MM.1S (cell line): ENCODE measurements around the gene LRRC15.

ENCODE experiments used
- DNase-seq: peaks from one replicate; pipeline ENCODE4 v3.0.0-alpha.2; 2015
- H2AFZ ChIP-seq: fragments of 300-600 bp; sonication (generic); 2 replicates; pipeline ENCODE4 v1.6.0; 2016; ENCODE audit warnings: antibody characterized with exemption, low read length
- H3F3A ChIP-seq: fragments of 300-600 bp; sonication (generic); 2 replicates; pipeline ENCODE4 v1.6.1; 2016; ENCODE audit warnings: mild to moderate bottlenecking, antibody characterized with exemption, low read length, moderate library complexity, mixed read lengths; ENCODE audit not compliant: insufficient read depth
- H3K27ac ChIP-seq: fragments of 300-600 bp; sonication (generic); 2 replicates; pipeline ENCODE4 v1.5.1; 2016; ENCODE audit warnings: mild to moderate bottlenecking, low read length
- H3K27me3 ChIP-seq: fragments of 300-600 bp; sonication (generic); replicated peaks from 2 replicates; pipeline ENCODE4 v1.6.0; 2016; ENCODE audit warnings: low read length; ENCODE audit not compliant: insufficient read depth
- H3K36me3 ChIP-seq: fragments of 300-600 bp; sonication (generic); replicated peaks from 2 replicates; pipeline ENCODE4 v1.6.1; 2016; ENCODE audit warnings: mild to moderate bottlenecking, low read length, mixed read lengths; ENCODE audit not compliant: insufficient read depth
- H3K4me1 ChIP-seq: fragments of 300-600 bp; sonication (generic); 2 replicates; pipeline ENCODE4 v1.6.1; 2016; ENCODE audit warnings: low read length, mixed read lengths
- H3K4me2 ChIP-seq: fragments of 300-600 bp; sonication (generic); 2 replicates; pipeline ENCODE4 v1.6.0; 2016; ENCODE audit warnings: low read depth, low read length
- H3K4me3 ChIP-seq: fragments of 300-600 bp; sonication (generic); 2 replicates; pipeline ENCODE4 v1.5.1; 2016; ENCODE audit warnings: low read length, mixed read lengths
- H3K79me2 ChIP-seq: fragments of 300-600 bp; sonication (generic); 2 replicates; pipeline ENCODE4 v1.6.1; 2016; ENCODE audit warnings: mixed run types, low read length, mixed read lengths
- H3K9ac ChIP-seq: fragments of 300-600 bp; sonication (generic); 2 replicates; pipeline ENCODE4 v1.6.1; 2016; ENCODE audit warnings: low read length, mixed read lengths
- H3K9me2 ChIP-seq: fragments of 300-600 bp; sonication (generic); replicated peaks from 2 replicates; pipeline ENCODE4 v1.6.1; 2016; ENCODE audit warnings: mild to moderate bottlenecking, low read length, mixed read lengths; ENCODE audit not compliant: insufficient read depth
- H3K9me3 ChIP-seq: fragments of 300-600 bp; sonication (generic); replicated peaks from 2 replicates; pipeline ENCODE4 v1.6.1; 2016; ENCODE audit warnings: mild to moderate bottlenecking, low read length, mixed read lengths; ENCODE audit not compliant: insufficient read depth
- H4K20me1 ChIP-seq: fragments of 300-600 bp; sonication (generic); 2 replicates; pipeline ENCODE4 v1.6.1; 2016; ENCODE audit warnings: mild to moderate bottlenecking, low read length, moderate library complexity, mixed read lengths; ENCODE audit not compliant: insufficient read depth
- EZH2 ChIP-seq: fragments of 300-600 bp; sonication (generic); optimal IDR thresholded peaks from 2 replicates; pipeline ENCODE3; 2017; ENCODE audit warnings: low read depth, mild to moderate bottlenecking, antibody characterized with exemption, low read length, mixed read lengths
- EZH2phosphoT487 ChIP-seq: fragments of 300-600 bp; sonication (generic); IDR thresholded peaks from 2 replicates; pipeline ENCODE4 v1.6.1; 2018; ENCODE audit warnings: antibody characterized with exemption, low read length
- TF ChIP-seq, protein P1 (sequence below): fragments of 300-600 bp; sonication (generic); IDR thresholded peaks from 2 replicates; pipeline ENCODE4 v1.5.1; 2016; ENCODE audit warnings: antibody characterized with exemption, low read length, mixed read lengths

Gene LRRC15

DNA sequence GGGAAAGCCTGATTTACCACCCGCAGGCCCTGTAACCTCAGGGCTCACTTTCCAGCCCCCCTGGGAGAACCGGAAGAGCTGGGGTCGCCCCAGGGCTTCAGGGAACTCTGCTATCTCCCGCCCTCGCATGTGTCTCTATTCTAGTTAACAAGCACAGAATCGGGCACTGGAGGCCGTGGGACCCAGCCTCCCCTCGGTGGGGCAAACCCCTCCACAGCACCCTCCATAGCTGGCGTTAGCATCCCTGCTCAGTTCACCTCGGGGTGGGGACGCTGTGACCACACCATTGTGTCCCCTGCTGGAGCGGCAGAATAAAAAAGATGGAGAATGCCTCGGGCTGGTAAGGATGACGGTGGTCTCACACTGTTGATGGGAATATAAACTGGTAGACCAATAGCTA is 3.5 kb upstream of the LRRC15 start:
- no peaks in the 10 kb centered on the region for H3K36me3 ChIP-seq
- TF ChIP-seq, protein P1, sequence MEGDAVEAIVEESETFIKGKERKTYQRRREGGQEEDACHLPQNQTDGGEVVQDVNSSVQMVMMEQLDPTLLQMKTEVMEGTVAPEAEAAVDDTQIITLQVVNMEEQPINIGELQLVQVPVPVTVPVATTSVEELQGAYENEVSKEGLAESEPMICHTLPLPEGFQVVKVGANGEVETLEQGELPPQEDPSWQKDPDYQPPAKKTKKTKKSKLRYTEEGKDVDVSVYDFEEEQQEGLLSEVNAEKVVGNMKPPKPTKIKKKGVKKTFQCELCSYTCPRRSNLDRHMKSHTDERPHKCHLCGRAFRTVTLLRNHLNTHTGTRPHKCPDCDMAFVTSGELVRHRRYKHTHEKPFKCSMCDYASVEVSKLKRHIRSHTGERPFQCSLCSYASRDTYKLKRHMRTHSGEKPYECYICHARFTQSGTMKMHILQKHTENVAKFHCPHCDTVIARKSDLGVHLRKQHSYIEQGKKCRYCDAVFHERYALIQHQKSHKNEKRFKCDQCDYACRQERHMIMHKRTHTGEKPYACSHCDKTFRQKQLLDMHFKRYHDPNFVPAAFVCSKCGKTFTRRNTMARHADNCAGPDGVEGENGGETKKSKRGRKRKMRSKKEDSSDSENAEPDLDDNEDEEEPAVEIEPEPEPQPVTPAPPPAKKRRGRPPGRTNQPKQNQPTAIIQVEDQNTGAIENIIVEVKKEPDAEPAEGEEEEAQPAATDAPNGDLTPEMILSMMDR: no peak
- TF ChIP-seq EZH2 (no peak), EZH2phosphoT487 (no peak)
- H3F3A ChIP-seq: no peaks in the 10 kb centered on the region
- no peak overlapping the region for H2AFZ ChIP-seq
- H3K9me2 ChIP-seq: no peaks in the 10 kb centered on the region
- H3K79me2 ChIP-seq: no peaks in the 10 kb centered on the region
- peaks cover 24% of the 10 kb centered on the region for H3K27me3 ChIP-seq
- H3K9me3 ChIP-seq: no peaks in the 10 kb centered on the region
- no peak overlapping the region for H3K4me2 ChIP-seq
- H3K9ac ChIP-seq: no peak overlapping the region
- no peak overlapping the region for H3K27ac ChIP-seq
- no peaks in the 10 kb centered on the region for H3K4me1 ChIP-seq
- DNase-seq: no peak
- no peak overlapping the region for H3K4me3 ChIP-seq
- H4K20me1 ChIP-seq: no peaks in the 10 kb centered on the region

DNA sequence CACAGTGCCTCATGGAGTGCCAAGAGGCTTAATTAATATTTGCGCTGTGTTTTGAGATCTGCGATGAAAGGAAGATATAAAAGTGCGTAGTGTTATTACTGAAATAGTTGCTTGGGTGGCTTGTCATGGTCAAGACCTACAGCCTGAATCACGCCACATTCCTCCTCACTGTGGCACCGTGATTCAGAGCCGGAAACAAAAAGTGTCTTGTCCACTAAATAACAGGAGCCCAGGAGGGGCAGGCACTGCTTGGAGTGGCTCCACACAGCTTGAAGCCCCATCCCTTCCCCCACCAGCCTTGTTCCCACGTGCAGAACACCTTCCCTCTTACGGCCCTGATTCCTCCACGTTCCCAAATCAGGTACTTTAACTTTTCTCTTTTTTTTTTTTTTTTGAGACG is 1.2 kb upstream of the LRRC15 start:
- Histone ChIP-seq H2AFZ (no peak overlapping the region), H3K79me2 (no peaks in the 10 kb centered on the region), H3K4me3 (no peak overlapping the region), H3K27me3 (peaks cover 26% of the 10 kb centered on the region), H3K9ac (no peak overlapping the region), H4K20me1 (no peaks in the 10 kb centered on the region), H3F3A (no peaks in the 10 kb centered on the region), H3K9me2 (no peaks in the 10 kb centered on the region), H3K36me3 (no peaks in the 10 kb centered on the region), H3K27ac (no peak overlapping the region), H3K4me2 (no peak overlapping the region), H3K9me3 (no peaks in the 10 kb centered on the region), H3K4me1 (no peaks in the 10 kb centered on the region)
- TF ChIP-seq, protein P1: no peak
- TF ChIP-seq EZH2phosphoT487: no peak
- no peak for DNase-seq

GRCh38 chr3:194368918-194369317 is 625 bp downstream of the LRRC15 start:
- no peak overlapping the region for H3K4me2 ChIP-seq
- no peaks in the 10 kb centered on the region for H3K9me3 ChIP-seq
- no peak overlapping the region for H3K27ac ChIP-seq
- TF ChIP-seq EZH2phosphoT487: no peak
- no peak for TF ChIP-seq EZH2
- TF ChIP-seq, protein P1: no peak
- H3F3A ChIP-seq: no peaks in the 10 kb centered on the region
- no peaks in the 10 kb centered on the region for H3K4me1 ChIP-seq
- no peaks in the 10 kb centered on the region for H3K9me2 ChIP-seq
- H3K9ac ChIP-seq: no peak overlapping the region
- H3K79me2 ChIP-seq: no peaks in the 10 kb centered on the region
- H4K20me1 ChIP-seq: no peaks in the 10 kb centered on the region
- H3K27me3 ChIP-seq: peaks cover 26% of the 10 kb centered on the region
- H3K36me3 ChIP-seq: no peaks in the 10 kb centered on the region
- no peak for DNase-seq
- no peak overlapping the region for H3K4me3 ChIP-seq
- H2AFZ ChIP-seq: no peak overlapping the region
